Parathyroid adenoma (tissue), 2 donors: ENCODE measurements around the gene NOL4L.
A peak's percentile ranks its signal among the peaks of the same experiment; 100 is the strongest.

Experiments used
- H2AFZ ChIP-seq: fragments of 300-600 bp; sonication (generic); one replicate; pipeline ENCODE4 v1.7.0; 2017; ENCODE audit warnings: antibody characterized with exemption, mild to moderate bottlenecking
- H3K27ac ChIP-seq: fragments of 300-600 bp; sonication (generic); one replicate; pipeline ENCODE4 v1.7.0; 2017
- H3K27me3 ChIP-seq: fragments of 300-600 bp; sonication (generic); one replicate; pipeline ENCODE4 v1.7.0; 2017; ENCODE audit warnings: low read length; ENCODE audit not compliant: control insufficient read depth, insufficient read depth
- H3K36me3 ChIP-seq: fragments of 300-600 bp; sonication (generic); one replicate; pipeline ENCODE4 v1.7.0; 2017; ENCODE audit warnings: low read length; ENCODE audit not compliant: control insufficient read depth, insufficient read depth
- H3K4me1 ChIP-seq: fragments of 300-600 bp; sonication (generic); one replicate; pipeline ENCODE4 v1.7.0; 2017; ENCODE audit warnings: control low read depth
- H3K4me2 ChIP-seq: fragments of 300-600 bp; sonication (generic); one replicate; pipeline ENCODE4 v1.7.0; 2017; ENCODE audit warnings: low read length
- H3K4me3 ChIP-seq: fragments of 300-600 bp; sonication (generic); one replicate; pipeline ENCODE4 v1.7.0; 2017; ENCODE audit warnings: low read depth, low read length
- H3K79me2 ChIP-seq: fragments of 300-600 bp; sonication (generic); one replicate; pipeline ENCODE4 v1.7.0; 2017; ENCODE audit warnings: control low read depth
- H3K9ac ChIP-seq: fragments of 300-600 bp; sonication (generic); one replicate; pipeline ENCODE4 v1.7.0; 2017; ENCODE audit warnings: mild to moderate bottlenecking
- H3K9me3 ChIP-seq: fragments of 300-600 bp; sonication (generic); one replicate; pipeline ENCODE4 v1.7.0; 2017; ENCODE audit warnings: low read length; ENCODE audit not compliant: control insufficient read depth
- TF ChIP-seq, protein P1 (sequence below): fragments of 300-600 bp; sonication (generic); IDR thresholded peaks from one replicate; pipeline ENCODE4 v1.7.0; 2017; ENCODE audit warnings: antibody characterized with exemption, mild to moderate bottlenecking
- donor health status: primary hyperparathyroidism.

The NOL4L gene

DNA sequence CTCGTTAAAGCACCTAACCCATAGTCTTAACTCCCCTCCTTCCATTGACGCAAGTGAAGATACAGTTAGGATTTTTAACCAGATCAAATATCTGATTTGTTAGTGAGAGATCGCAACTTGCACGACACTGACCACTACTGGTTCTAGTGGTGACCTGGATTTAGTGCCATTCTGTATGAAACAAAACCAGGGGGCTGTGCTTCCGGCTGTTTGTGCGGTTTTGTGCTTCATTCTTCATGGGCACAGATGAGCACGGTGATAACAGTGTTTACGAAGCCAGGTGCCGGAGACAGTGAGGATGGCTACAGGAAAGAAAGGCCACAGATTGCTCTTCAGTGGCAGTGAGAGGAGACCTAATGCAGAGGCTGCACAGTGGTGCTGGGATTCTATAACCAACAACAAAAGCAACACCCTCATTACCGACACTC lies 75.5 kb downstream of the NOL4L start:
- H3K9ac ChIP-seq, result no peak overlapping the region
- H3K79me2 ChIP-seq, result no peaks in the 10 kb centered on the region
- H3K27ac ChIP-seq, result peak overlapping the region; percentile 77
- no peaks in the 10 kb centered on the region for H3K9me3 ChIP-seq
- peak overlapping the region; percentile 0 for H2AFZ ChIP-seq
- H3K27me3 ChIP-seq, result no peaks in the 10 kb centered on the region
- peak overlapping the region; percentile 17 for H3K4me3 ChIP-seq
- H3K36me3 ChIP-seq, result no peaks in the 10 kb centered on the region
- H3K4me2 ChIP-seq, result peak overlapping the region; percentile 38
- TF ChIP-seq, protein P1, sequence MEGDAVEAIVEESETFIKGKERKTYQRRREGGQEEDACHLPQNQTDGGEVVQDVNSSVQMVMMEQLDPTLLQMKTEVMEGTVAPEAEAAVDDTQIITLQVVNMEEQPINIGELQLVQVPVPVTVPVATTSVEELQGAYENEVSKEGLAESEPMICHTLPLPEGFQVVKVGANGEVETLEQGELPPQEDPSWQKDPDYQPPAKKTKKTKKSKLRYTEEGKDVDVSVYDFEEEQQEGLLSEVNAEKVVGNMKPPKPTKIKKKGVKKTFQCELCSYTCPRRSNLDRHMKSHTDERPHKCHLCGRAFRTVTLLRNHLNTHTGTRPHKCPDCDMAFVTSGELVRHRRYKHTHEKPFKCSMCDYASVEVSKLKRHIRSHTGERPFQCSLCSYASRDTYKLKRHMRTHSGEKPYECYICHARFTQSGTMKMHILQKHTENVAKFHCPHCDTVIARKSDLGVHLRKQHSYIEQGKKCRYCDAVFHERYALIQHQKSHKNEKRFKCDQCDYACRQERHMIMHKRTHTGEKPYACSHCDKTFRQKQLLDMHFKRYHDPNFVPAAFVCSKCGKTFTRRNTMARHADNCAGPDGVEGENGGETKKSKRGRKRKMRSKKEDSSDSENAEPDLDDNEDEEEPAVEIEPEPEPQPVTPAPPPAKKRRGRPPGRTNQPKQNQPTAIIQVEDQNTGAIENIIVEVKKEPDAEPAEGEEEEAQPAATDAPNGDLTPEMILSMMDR, result peak; percentile 59
- peaks cover 30% of the 10 kb centered on the region for H3K4me1 ChIP-seq

DNA sequence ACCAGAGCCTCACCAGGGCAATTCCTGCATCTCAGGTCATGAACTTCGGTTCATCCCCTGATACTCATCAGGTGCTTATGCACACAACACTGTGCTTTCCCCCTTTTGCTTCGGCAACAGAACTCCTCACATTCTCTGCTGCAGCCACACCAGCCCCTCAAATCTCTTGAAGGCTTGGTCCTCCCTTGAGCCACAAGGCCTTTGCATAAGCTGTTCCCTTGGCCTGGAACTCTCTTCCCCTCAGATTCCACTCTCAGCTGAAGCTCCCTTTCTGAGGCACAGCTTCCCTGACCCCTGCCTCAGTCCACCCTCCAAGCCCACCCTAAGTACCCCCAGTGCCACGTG lies 76.4 kb downstream of the NOL4L start:
- Histone ChIP-seq H3K9ac (no peak overlapping the region), H3K27me3 (no peaks in the 10 kb centered on the region), H3K36me3 (no peaks in the 10 kb centered on the region), H3K9me3 (no peaks in the 10 kb centered on the region), H3K4me2 (no peak overlapping the region), H3K4me1 (peaks cover 30% of the 10 kb centered on the region), H3K79me2 (no peaks in the 10 kb centered on the region), H2AFZ (peak overlapping the region; percentile 25), H3K27ac (peak overlapping the region; percentile 77), H3K4me3 (no peak overlapping the region)
- TF ChIP-seq, protein P1, result no peak

DNA sequence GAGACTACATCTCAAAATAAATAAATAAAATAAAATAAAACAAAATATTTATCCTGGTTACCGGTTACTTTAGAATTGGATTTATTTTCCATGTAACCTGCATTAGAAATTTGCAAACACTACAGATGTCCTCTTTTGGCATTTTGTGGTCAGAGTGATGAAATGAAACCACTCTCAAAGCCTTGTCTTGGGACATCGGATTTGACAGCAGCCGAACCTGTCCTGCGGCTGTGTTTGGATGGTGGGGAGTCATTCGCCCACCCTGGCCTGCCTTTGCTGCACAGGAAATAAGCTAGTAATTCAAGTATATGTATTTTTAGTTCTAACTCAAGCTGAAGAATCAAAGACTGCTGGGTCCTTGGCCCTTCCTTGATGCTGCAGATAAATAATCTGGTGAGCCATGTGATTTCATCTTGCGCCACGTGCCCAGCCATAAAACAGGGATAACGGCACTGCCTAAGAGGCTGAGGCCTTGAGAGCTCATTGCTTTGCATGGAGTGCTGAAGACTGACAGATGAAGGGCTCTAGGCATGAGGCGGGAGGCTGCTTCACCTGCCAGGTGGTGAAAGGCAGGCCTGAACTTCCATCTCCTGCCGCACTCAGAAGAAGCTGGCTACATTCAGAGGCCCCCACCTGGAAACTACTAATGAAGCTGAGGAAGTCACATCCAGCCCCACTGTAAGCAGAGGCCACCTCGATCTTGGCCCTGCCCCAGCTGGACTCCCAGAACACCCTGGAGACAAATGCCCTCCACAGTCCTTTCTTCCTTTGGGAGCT lies 76.9 kb downstream of the NOL4L start:
- no peak overlapping the region for H3K27ac ChIP-seq
- no peaks in the 10 kb centered on the region for H3K36me3 ChIP-seq
- H3K9ac ChIP-seq, result no peak overlapping the region
- H3K4me2 ChIP-seq, result no peak overlapping the region
- TF ChIP-seq, protein P1, result no peak
- no peaks in the 10 kb centered on the region for H3K27me3 ChIP-seq
- no peak overlapping the region for H3K4me3 ChIP-seq
- no peak overlapping the region for H2AFZ ChIP-seq
- H3K4me1 ChIP-seq, result peaks cover 30% of the 10 kb centered on the region
- H3K79me2 ChIP-seq, result no peaks in the 10 kb centered on the region
- no peaks in the 10 kb centered on the region for H3K9me3 ChIP-seq

DNA sequence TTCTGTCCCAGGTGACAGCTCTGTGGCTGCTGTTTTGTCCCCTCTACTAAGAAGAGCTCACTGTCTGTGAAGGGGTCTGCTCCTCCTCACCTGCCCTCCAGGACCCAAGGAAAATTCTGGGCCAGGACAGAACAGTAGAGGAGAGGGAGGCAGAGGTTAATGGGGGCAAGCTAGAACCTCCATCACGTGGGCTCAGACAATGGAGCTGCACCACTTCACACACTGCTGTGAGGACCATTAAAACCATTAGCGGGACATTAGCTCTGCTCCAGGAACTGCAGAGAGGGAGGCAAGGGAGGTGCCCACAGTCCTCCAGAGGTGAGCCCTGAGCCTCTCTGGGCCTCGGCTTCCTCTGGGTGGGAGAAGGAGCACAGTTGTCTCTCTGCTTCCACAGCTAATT lies 78.4 kb downstream of the NOL4L start:
- Histone ChIP-seq H3K9me3 (no peaks in the 10 kb centered on the region), H3K79me2 (no peaks in the 10 kb centered on the region), H3K36me3 (no peaks in the 10 kb centered on the region), H3K4me3 (no peak overlapping the region), H2AFZ (no peak overlapping the region), H3K4me2 (no peak overlapping the region), H3K9ac (no peak overlapping the region), H3K4me1 (peaks cover 28% of the 10 kb centered on the region), H3K27ac (no peak overlapping the region), H3K27me3 (no peaks in the 10 kb centered on the region)
- TF ChIP-seq, protein P1, result no peak
